ENCODE results near the gene ST8SIA1.

- TF ChIP-seq POLR2A (IDR thresholded peaks at IDR 0.05) (no peak), POLR2AphosphoS5 (IDR thresholded peaks at IDR 0.05) (no peak), EP300 (IDR thresholded peaks at IDR 0.05) (no peak)
- TF ChIP-seq, protein P1, sequence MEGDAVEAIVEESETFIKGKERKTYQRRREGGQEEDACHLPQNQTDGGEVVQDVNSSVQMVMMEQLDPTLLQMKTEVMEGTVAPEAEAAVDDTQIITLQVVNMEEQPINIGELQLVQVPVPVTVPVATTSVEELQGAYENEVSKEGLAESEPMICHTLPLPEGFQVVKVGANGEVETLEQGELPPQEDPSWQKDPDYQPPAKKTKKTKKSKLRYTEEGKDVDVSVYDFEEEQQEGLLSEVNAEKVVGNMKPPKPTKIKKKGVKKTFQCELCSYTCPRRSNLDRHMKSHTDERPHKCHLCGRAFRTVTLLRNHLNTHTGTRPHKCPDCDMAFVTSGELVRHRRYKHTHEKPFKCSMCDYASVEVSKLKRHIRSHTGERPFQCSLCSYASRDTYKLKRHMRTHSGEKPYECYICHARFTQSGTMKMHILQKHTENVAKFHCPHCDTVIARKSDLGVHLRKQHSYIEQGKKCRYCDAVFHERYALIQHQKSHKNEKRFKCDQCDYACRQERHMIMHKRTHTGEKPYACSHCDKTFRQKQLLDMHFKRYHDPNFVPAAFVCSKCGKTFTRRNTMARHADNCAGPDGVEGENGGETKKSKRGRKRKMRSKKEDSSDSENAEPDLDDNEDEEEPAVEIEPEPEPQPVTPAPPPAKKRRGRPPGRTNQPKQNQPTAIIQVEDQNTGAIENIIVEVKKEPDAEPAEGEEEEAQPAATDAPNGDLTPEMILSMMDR (IDR thresholded peaks at IDR 0.05): no peak
These were observed 5.2 kb upstream of the ST8SIA1 start for GRCh38 chr12:22339691-22340090.
